ENCODE results near the gene FBN2.

FBN2 gene

DNA sequence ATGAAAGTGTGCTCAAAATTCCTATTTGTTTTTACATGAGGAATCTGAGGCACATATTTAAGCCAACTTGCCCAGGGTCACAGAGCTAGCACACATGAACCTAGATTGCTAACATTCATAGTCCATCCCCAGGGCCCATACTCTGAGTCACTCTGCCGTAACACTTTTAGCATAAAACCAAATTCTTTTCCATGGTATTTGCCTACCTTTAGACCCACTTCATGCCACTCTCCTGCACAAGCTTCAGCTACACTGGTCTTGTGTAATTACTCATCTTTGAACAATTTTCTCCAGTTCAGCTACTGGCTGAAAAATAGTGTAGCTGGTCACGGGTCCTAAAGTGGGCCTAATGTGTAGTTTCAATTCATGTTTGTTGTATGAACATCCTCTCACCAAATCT lies 253.8 kb downstream of the FBN2 start:
- TF ChIP-seq CTCF (IDR thresholded peaks at IDR 0.05) = no peak

- TF ChIP-seq CTCF (IDR thresholded peaks at IDR 0.05) = no peak
These were observed 258.7 kb downstream of the FBN2 start for GRCh38 chr5:128279345-128279744.

DNA sequence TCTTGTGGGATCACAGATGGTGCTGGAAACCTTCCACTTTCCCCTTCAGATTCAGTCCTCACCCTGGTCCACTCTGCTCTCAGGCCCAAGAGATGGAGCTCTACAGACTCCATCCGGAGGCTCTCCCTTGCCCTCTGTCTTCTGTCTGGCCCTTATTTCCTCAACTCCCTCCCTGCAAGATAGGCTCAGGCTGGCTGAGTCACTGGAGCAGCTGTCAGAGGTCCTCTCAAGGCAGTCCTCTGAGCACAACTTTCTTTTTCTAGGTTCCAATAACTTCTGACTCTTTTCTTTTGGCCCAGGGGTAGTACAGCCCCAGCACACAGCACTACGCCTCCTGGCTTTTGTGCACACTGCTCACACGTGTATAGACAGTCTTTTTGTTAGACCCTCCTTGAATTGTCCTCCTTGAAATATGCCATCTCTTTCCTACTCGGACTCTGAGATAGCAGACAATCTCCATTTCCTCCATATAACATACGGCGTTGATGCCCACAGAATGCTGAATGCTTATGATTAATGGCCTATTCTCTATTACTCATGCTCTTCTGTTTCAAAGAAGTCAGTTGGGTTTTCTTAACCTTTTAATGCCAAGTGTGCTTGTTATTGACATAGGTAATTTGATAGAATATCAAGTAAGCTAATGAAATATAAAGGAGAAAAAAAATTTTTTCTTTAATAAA lies 261.4 kb downstream of the FBN2 start:
- TF ChIP-seq CTCF (IDR thresholded peaks at IDR 0.05) = no peak

GRCh38 chr5:128274441-128274840 lies 263.6 kb downstream of the FBN2 start:
- TF ChIP-seq CTCF (IDR thresholded peaks at IDR 0.05) = no peak

GRCh38 chr5:128273736-128274135 lies 264.3 kb downstream of the FBN2 start:
- no peak for TF ChIP-seq CTCF (IDR thresholded peaks at IDR 0.05)

DNA sequence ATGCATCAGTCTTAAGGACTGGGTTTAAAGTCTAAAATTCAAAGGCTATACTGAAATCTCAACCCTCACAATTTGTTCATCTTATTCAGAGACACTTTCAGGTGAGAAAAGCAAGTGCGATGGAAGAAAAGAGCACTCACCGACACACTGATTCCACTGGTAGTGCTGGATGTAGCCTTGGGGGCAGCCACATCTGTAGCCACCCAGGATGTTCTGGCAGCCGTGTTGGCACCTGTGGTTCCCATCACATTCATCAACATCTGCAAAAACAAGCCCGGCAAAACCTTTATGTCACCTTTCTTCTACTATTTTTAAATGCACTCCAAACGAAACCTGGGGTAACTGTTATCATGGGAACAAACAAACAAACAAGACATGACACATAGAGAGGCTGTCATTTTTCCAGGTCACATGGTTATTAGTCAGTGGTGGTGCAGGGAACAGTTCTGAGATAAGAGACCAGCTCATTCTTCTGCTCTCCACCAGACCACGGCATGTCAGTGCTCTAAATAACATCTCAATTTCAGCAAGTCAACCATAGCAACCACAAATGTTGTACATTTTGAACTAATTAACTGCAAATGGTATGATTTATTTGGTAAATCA lies 266.1 kb downstream of the FBN2 start:
- TF ChIP-seq CTCF (IDR thresholded peaks at IDR 0.05) = no peak

GRCh38 chr5:128271071-128271470 lies 267.0 kb downstream of the FBN2 start:
- no peak for TF ChIP-seq CTCF (IDR thresholded peaks at IDR 0.05)
